HG03558 (cell line): ENCODE data around the gene TRIM24.
"Not testable (repeated sequence)": the region's sequence is repeated elsewhere in the genome, so short reads cannot be mapped to it uniquely, and the experiment has no call there.

Source experiments
- ATAC-seq: cut with Tn5 transposase; IDR thresholded peaks from one replicate; pipeline ENCODE4 v1.9.1; 2021; ENCODE audit warnings: moderate number of reproducible peaks; ENCODE audit not compliant: unreplicated experiment; ENCODE audit errors: extremely low read depth

Gene TRIM24

GRCh38 chr7:138459413-138460175 is 465 bp upstream of the TRIM24 start:
- ATAC-seq: peak; percentile 76

GRCh38 chr7:138460649-138461607 is 869 bp downstream of the TRIM24 start:
- ATAC-seq: peak; percentile 13

- not testable (repeated sequence) for ATAC-seq
Observed at GRCh38 chr7:138463291-138463618, 3.2 kb downstream of the TRIM24 start.

- ATAC-seq: no peak
Observed at GRCh38 chr7:138465046-138465445, 5.0 kb downstream of the TRIM24 start.

GRCh38 chr7:138466069-138466756 is 6.2 kb downstream of the TRIM24 start:
- ATAC-seq: peak; percentile 68

- ATAC-seq: no peak
Observed at GRCh38 chr7:138468244-138469123, 8.4 kb downstream of the TRIM24 start.

GRCh38 chr7:138470391-138471157 is 10.5 kb downstream of the TRIM24 start:
- ATAC-seq: no peak

- no peak for ATAC-seq
Observed at GRCh38 chr7:138472292-138473079, 12.4 kb downstream of the TRIM24 start.

GRCh38 chr7:138475377-138475776 is 15.3 kb downstream of the TRIM24 start:
- no peak for ATAC-seq

GRCh38 chr7:138477081-138477578 is 17.1 kb downstream of the TRIM24 start:
- ATAC-seq: no peak

- no peak for ATAC-seq
Observed at GRCh38 chr7:138477581-138477980, 17.5 kb downstream of the TRIM24 start.

- ATAC-seq: peak; percentile 54
Observed at GRCh38 chr7:138478499-138478908, 18.4 kb downstream of the TRIM24 start.

GRCh38 chr7:138480527-138480926 is 20.5 kb downstream of the TRIM24 start:
- no peak for ATAC-seq

- no peak for ATAC-seq
Observed at GRCh38 chr7:138481447-138482380, 21.7 kb downstream of the TRIM24 start.

- no peak for ATAC-seq
Observed at GRCh38 chr7:138483531-138483930, 23.5 kb downstream of the TRIM24 start.

GRCh38 chr7:138485508-138485907 is 25.4 kb downstream of the TRIM24 start:
- not testable (repeated sequence) for ATAC-seq

- not testable (repeated sequence) for ATAC-seq
Observed at GRCh38 chr7:138489139-138489538, 29.1 kb downstream of the TRIM24 start.
